K562 (cell line): Measurements from ENCODE around the gene ABCF2. TPM values are rescaled to one million over a fixed set of nuclear protein-coding genes. Genes with fewer than 3 reads are reported as not detected.
A peak's percentile ranks its signal among the peaks of the same experiment; 100 is the strongest.

Source experiments
- CBX1 ChIP-seq: sonication (generic); IDR thresholded peaks from 2 replicates; pipeline ENCODE4 v1.6.1; 2016; ENCODE audit warnings: antibody characterized with exemption, low read depth, mild to moderate bottlenecking
- CREM ChIP-seq: IDR thresholded peaks from 2 replicates; pipeline ENCODE4 v1.6.1; 2014; ENCODE audit warnings: antibody characterized with exemption, low read depth
- ESRRA ChIP-seq: fragments of 450-650 bp; IDR thresholded peaks from 2 replicates; pipeline ENCODE4 v1.6.1; 2014; ENCODE audit warnings: low read depth, mild to moderate bottlenecking, moderate library complexity, borderline replicate concordance
- GTF2E2 ChIP-seq: fragments of 200-800 bp; sonication (Bioruptor generic); IDR thresholded peaks from 2 replicates; pipeline ENCODE4 v1.6.1; 2016; ENCODE audit warnings: missing genetic modification characterization, missing compliant biosample characterization
- KAT8 ChIP-seq: fragments of 450-650 bp; IDR thresholded peaks from 2 replicates; pipeline ENCODE4 v1.6.1; 2016; ENCODE audit warnings: low read depth, mild to moderate bottlenecking
- MCM5 ChIP-seq: fragments of 450-650 bp; IDR thresholded peaks from 2 replicates; pipeline ENCODE4 v1.6.1; 2016; ENCODE audit warnings: low read depth
- RFX1 ChIP-seq: fragments of 450-650 bp; IDR thresholded peaks from 2 replicates; pipeline ENCODE4 v1.6.1; 2016; ENCODE audit warnings: mild to moderate bottlenecking, moderate library complexity
- SRSF1 ChIP-seq: fragments of 200-400 bp; formaldehyde crosslinking; IDR thresholded peaks from 2 replicates; pipeline ENCODE4 v1.6.1; 2017; ENCODE audit warnings: mild to moderate bottlenecking, low read depth, low read length, moderate library complexity
- TCFL5 ChIP-seq: fragments of 250-450 bp; sonication (Bioruptor Pico); conservative IDR thresholded peaks from 2 replicates; pipeline ENCODE4 v1.6.1; 2021; ENCODE audit warnings: mild to moderate bottlenecking, moderate library complexity, matching md5 sums
- TGIF2 ChIP-seq: sonication (generic); formaldehyde crosslinking; IDR thresholded peaks from 2 replicates; pipeline ENCODE4 v1.8.1; 2022; ENCODE audit warnings: mild to moderate bottlenecking, missing genetic modification reagents, moderate library complexity
- THAP7 ChIP-seq: fragments of 250-450 bp; sonication (Bioruptor Pico); IDR thresholded peaks from 2 replicates; pipeline ENCODE4 v1.5.0; 2021
- XRCC5 ChIP-seq: fragments of 200-400 bp; formaldehyde crosslinking; IDR thresholded peaks from 2 replicates; pipeline ENCODE4 v1.6.1; 2017; ENCODE audit warnings: low read depth, mild to moderate bottlenecking, low read length
- ZBTB1 ChIP-seq: sonication (generic); formaldehyde crosslinking; IDR thresholded peaks from 2 replicates; pipeline ENCODE4 v1.8.1; 2023; ENCODE audit warnings: missing genetic modification reagents, low read depth, mild to moderate bottlenecking, borderline replicate concordance
- ZBTB11 ChIP-seq, 3 experiments: fragments of 200-800 bp in 1 of 3; fragments of 250-450 bp in 1 of 3; fragments of 450-650 bp in 1 of 3; sonication (Bioruptor Pico) in 1 of 3; sonication (Bioruptor generic) in 1 of 3; formaldehyde crosslinking in 1 of 3; IDR thresholded peaks; 2 replicates each; pipeline versions ENCODE4 v1.6.1 to v1.8.0; 2016 to 2022; ENCODE audit warnings: mild to moderate bottlenecking in 2 of 3, missing genetic modification characterization in 2 of 3, missing compliant biosample characterization in 1 of 3, moderate library complexity in 1 of 3
- ZNF121 ChIP-seq: sonication (generic); formaldehyde crosslinking; conservative IDR thresholded peaks from 2 replicates; pipeline ENCODE4 v1.8.0; 2022; ENCODE audit warnings: missing genetic modification reagents
- polyA plus RNA-seq, 8 experiments: library from polyadenylated mRNA; depleted of rRNA in 4 of 8; stranded (reverse) in 5 of 8; unstranded in 3 of 8; fragments of >200 nt; fragmentation: Nextera tagmentation in 2 of 8; fragmentation: Illumina TruSeq in 1 of 8; extraction: Ambion mirVana in 2 of 8; extraction: Trizol in 1 of 8; gene quantifications; 2 replicates each; pipeline versions ENCODE4 v1.2.1 to v1.2.3, GENCODE V29; 2011 to 2014; ENCODE audit warnings: inconsistent platforms in 1 of 8, missing spikeins in 1 of 8
- total RNA-seq, 7 experiments: library from RNA; depleted of rRNA in 6 of 7; stranded (reverse); fragments of >200 nt in 6 of 7; fragmentation: Illumina TruSeq in 2 of 7; extraction: Trizol in 2 of 7; gene quantifications; 2 replicates each; pipeline versions ENCODE4 v1.2.1 to v1.2.3, GENCODE V29; 2011 to 2021; ENCODE audit warnings: low replicate concordance in 1 of 7
- TF ChIP-seq, protein P1 (sequence below): fragments of 450-650 bp; IDR thresholded peaks from 2 replicates; pipeline ENCODE4 v1.6.1; 2017; ENCODE audit warnings: mild to moderate bottlenecking, moderate library complexity
- TF ChIP-seq, protein P2 (sequence below): sonication (generic); formaldehyde crosslinking; IDR thresholded peaks from 2 replicates; pipeline ENCODE4 v1.8.1; 2023; ENCODE audit warnings: missing genetic modification reagents, mild to moderate bottlenecking, borderline replicate concordance

Gene ABCF2
- total and polyA plus RNA-seq, 9 of the 15 experiments (the other 6 are each of a cell fraction or from before 2014, with no cell fraction given) = 62.1 to 224 (median 113) TPM

DNA sequence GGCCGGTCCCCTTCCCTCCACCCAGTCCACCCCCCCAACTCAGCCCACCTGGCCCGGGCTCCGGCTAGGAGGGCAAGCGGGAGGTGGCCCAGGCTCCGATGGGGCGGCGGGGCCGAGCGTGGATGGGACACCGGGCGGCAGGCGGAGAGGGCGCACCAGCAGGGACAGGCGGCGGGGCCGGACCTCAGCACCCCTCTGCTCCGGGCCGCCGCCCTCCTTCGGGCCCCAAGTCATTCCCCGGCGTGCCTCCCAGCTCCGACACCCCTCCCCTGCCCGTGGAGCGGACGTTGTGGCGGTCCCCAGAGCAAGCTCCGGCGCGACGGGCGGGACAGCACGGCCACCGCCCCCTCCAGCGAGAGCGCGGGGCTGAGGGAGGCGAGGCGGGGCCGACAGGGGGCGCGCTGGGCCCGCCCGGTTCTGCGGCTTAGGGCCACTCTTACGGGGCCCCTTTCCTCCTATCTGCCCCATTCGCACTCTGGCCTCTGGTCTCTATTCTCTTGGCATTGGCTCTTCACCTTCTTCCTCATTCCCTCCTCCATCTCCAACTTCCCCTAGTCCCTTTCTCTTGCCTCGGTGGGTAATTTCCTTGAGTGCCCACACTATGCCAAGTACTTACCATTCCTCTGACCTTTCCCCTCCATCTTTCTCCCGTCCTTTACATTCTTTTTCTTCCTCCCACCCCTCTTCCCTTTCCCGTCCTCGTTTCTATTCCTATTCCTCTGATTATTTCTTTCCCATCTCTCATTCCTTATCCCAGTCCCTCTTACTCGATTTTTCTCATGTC, 58.8 kb downstream of the ABCF2 start (continued):
- TF ChIP-seq, protein P1, sequence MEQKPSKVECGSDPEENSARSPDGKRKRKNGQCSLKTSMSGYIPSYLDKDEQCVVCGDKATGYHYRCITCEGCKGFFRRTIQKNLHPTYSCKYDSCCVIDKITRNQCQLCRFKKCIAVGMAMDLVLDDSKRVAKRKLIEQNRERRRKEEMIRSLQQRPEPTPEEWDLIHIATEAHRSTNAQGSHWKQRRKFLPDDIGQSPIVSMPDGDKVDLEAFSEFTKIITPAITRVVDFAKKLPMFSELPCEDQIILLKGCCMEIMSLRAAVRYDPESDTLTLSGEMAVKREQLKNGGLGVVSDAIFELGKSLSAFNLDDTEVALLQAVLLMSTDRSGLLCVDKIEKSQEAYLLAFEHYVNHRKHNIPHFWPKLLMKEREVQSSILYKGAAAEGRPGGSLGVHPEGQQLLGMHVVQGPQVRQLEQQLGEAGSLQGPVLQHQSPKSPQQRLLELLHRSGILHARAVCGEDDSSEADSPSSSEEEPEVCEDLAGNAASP = no peak
- TF ChIP-seq SRSF1 (no peak), KAT8 (no peak), TCFL5 (CRISPR knock-in tag) (no peak), XRCC5 (peak; percentile 97), RFX1 (no peak), ZBTB1 (CRISPR knock-in tag) (peak; percentile 66; the same call in 1 of the 2 replicates), GTF2E2 (tag) (no peak), THAP7 (no peak), CBX1 (no peak), MCM5 (no peak), ZBTB11 (CRISPR knock-in tag; IDR thresholded peaks at IDR 0.05) (no peak), ZNF121 (CRISPR knock-in tag) (no peak), TGIF2 (CRISPR knock-in tag) (no peak), CREM (no peak), ESRRA (peak; percentile 66; the same call in 1 of the 2 replicates)
- TF ChIP-seq, protein P2, sequence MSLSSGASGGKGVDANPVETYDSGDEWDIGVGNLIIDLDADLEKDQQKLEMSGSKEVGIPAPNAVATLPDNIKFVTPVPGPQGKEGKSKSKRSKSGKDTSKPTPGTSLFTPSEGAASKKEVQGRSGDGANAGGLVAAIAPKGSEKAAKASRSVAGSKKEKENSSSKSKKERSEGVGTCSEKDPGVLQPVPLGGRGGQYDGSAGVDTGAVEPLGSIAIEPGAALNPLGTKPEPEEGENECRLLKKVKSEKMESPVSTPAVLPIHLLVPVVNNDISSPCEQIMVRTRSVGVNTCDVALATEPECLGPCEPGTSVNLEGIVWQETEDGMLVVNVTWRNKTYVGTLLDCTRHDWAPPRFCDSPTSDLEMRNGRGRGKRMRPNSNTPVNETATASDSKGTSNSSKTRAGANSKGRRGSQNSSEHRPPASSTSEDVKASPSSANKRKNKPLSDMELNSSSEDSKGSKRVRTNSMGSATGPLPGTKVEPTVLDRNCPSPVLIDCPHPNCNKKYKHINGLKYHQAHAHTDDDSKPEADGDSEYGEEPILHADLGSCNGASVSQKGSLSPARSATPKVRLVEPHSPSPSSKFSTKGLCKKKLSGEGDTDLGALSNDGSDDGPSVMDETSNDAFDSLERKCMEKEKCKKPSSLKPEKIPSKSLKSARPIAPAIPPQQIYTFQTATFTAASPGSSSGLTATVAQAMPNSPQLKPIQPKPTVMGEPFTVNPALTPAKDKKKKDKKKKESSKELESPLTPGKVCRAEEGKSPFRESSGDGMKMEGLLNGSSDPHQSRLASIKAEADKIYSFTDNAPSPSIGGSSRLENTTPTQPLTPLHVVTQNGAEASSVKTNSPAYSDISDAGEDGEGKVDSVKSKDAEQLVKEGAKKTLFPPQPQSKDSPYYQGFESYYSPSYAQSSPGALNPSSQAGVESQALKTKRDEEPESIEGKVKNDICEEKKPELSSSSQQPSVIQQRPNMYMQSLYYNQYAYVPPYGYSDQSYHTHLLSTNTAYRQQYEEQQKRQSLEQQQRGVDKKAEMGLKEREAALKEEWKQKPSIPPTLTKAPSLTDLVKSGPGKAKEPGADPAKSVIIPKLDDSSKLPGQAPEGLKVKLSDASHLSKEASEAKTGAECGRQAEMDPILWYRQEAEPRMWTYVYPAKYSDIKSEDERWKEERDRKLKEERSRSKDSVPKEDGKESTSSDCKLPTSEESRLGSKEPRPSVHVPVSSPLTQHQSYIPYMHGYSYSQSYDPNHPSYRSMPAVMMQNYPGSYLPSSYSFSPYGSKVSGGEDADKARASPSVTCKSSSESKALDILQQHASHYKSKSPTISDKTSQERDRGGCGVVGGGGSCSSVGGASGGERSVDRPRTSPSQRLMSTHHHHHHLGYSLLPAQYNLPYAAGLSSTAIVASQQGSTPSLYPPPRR (CRISPR knock-in tag) = no peak
